Colonic mucosa (tissue), 4 donors: Measurements from ENCODE around the gene CAMSAP3. TPM values are rescaled to one million over a fixed set of nuclear protein-coding genes. Genes with fewer than 3 reads are reported as not detected.

Source experiments
- DNase-seq: peaks from one replicate; pipeline ENCODE4 v3.0.0-alpha.2; 2020
- H3K27ac ChIP-seq: fragments of 200-600 bp; one replicate; pipeline ENCODE4 v1.8.0; 2021
- H3K27me3 ChIP-seq: fragments of 200-600 bp; one replicate; pipeline ENCODE4 v1.8.0; 2021
- H3K36me3 ChIP-seq: fragments of 200-600 bp; one replicate; pipeline ENCODE4 v1.8.0; 2021
- H3K4me1 ChIP-seq: fragments of 200-600 bp; one replicate; pipeline ENCODE4 v1.8.0; 2021; ENCODE audit warnings: mild to moderate bottlenecking
- H3K4me3 ChIP-seq: fragments of 200-600 bp; one replicate; pipeline ENCODE4 v1.8.0; 2021
- H3K9ac ChIP-seq, 2 donors: one replicate each; pipeline ENCODE4 v1.7.0; 2013; ENCODE audit warnings: control low read depth in 2 of 2, low read depth in 2 of 2, low read length in 2 of 2
- H3K9me3 ChIP-seq: fragments of 200-600 bp; one replicate; pipeline ENCODE4 v1.8.0; 2021
- CTCF ChIP-seq: fragments of 200-600 bp; IDR thresholded peaks from one replicate; pipeline ENCODE4 v1.8.0; 2022; ENCODE audit warnings: antibody characterized with exemption, mild to moderate bottlenecking
- intact Hi-C: fragments of 100-400 bp; cut with DNase I; formaldehyde crosslinking; loops from one replicate; pipeline ENCODE4 v1.14.1; 2022
- total RNA-seq, 2 donors: library from RNA; stranded (reverse); fragmentation: NEBNext Ultra II Directional in 1 of 2; extraction: Animal tissue kit (Norgen Biotek cat#: 25700) in 1 of 2; gene quantifications; one replicate each; pipeline ENCODE4 v1.2.1, GENCODE V29; 2021
- donor health status: healthy.
- donor health status: DM: no; HTN: no; CAD: no.
- donor health status: DM: no; HTN: no; CAD: no.

CAMSAP3 gene
- total RNA-seq, 2 donors from 2014 or later: 41.1 to 55.4 TPM

DNA sequence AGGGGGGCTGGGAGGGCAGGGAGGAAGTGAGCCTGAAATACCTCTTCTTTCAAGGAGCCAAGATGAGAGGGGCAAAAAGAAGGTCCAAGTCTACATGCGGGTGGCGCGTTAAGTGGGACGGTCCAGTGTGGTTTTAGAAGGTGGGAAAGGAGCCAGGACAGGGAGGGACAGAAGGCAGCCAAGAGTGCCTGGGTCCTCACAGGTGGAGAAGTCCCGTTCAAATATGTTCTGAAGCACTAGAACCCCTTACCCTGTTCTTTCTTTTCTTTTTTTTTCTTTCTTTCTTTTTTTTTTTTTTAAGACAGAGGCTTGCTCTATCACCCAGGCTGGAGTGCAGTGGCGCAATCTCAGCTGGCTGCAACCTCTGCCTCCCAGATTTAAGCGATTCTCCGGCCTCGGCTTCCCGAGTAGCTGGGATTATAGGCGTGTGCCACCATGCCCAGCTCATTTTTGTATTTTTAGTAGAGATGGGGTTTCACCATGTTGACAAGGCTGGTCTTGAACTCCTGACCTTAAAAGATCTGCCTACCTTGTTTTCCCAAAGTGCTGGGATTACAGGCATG is 7.4 kb downstream of the CAMSAP3 start:
- H3K27ac ChIP-seq: no peak overlapping the region

DNA sequence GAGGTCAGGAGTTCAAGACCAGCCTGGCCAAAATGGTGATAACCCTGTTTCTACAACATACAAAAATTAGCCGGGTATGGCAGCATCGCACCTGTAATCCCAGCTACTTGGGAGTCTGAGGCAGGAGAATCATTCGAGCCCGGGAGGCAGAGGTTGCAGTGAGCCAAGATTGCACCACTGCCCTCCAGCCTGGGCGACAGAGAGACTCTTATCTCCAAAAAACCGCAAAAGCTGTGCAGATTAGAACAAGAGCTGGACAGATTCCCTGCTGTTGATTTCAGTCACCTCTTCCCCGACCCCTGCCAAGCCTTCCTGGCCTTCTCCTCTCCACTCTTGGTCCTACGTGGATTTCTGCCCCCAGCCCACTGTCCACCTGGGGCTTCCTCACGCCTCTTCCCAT is 8.3 kb downstream of the CAMSAP3 start:
- no peaks in the 10 kb centered on the region for H3K27me3 ChIP-seq

More for the DNA sequence above, 7.4 kb downstream of the CAMSAP3 start:
- Histone ChIP-seq H3K27me3 (no peaks in the 10 kb centered on the region), H3K9ac (no peak overlapping the region), H3K9me3 (no peaks in the 10 kb centered on the region), H3K4me3 (no peak overlapping the region), H3K36me3 (no peaks in the 10 kb centered on the region), H3K4me1 (no peaks in the 10 kb centered on the region)
- intact Hi-C loops: no loop called here
- TF ChIP-seq CTCF: no peak
- DNase-seq: no peak

GRCh38 chr19:7605490-7606222 is 10.0 kb downstream of the CAMSAP3 start:
- DNase-seq: peak; percentile 18
- intact Hi-C loops: no loop called here
- Histone ChIP-seq H3K4me3 (no peak overlapping the region), H3K27ac (no peak overlapping the region), H3K9me3 (no peaks in the 10 kb centered on the region), H3K4me1 (no peaks in the 10 kb centered on the region), H3K36me3 (no peaks in the 10 kb centered on the region), H3K9ac (no peak overlapping the region), H3K27me3 (no peaks in the 10 kb centered on the region)
- no peak for TF ChIP-seq CTCF

More for the DNA sequence above, 8.3 kb downstream of the CAMSAP3 start:
- intact Hi-C loops: no loop called here
- no peak overlapping the region for H3K4me3 ChIP-seq
- no peaks in the 10 kb centered on the region for H3K9me3 ChIP-seq
- no peak overlapping the region for H3K27ac ChIP-seq
- no peak for DNase-seq
- H3K36me3 ChIP-seq: no peaks in the 10 kb centered on the region
- no peaks in the 10 kb centered on the region for H3K4me1 ChIP-seq
- TF ChIP-seq CTCF: no peak
- H3K9ac ChIP-seq: no peak overlapping the region

- Histone ChIP-seq H3K27me3 (no peaks in the 10 kb centered on the region), H3K36me3 (no peaks in the 10 kb centered on the region), H3K4me1 (no peaks in the 10 kb centered on the region), H3K27ac (no peak overlapping the region), H3K4me3 (no peak overlapping the region), H3K9ac (no peak overlapping the region), H3K9me3 (no peaks in the 10 kb centered on the region)
- intact Hi-C loops: no loop called here
- no peak for DNase-seq
- no peak for TF ChIP-seq CTCF
These were observed 10.6 kb downstream of the CAMSAP3 start for GRCh38 chr19:7606289-7606688.

DNA sequence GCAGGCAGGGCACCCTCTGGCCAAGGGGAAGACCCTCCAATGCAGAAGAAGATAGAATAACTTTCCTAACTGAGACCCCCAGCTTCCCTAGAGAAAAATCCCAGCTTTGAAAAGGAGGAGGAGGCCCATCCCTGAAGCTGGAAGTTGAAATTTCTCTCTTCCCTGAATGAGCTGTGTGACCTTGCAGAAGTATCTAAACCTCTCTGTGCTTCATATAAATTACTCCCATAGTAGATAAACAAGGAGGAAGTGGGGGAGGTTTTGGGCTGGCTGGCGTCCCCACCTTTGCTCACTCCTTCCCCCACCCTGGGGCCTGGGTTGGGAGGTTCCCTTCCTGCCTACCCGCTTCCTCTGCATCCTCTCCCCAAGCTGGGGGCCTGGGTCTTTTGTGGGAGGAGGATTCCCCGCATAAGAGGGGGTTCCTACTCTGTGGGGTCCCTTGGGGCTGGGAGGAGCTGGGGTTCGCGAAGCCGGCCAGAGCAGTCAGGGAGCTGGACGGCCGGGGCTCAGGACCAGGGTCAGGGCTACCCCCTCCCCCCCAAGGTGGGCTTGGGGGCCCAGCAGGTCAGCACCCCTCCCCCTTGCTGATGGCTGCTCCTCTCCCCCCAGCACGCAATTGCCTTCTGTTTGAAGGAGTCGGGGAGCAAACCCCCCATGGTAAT is 11.7 kb downstream of the CAMSAP3 start:
- H3K27me3 ChIP-seq: no peaks in the 10 kb centered on the region
- no peaks in the 10 kb centered on the region for H3K9me3 ChIP-seq
- H3K4me1 ChIP-seq: no peaks in the 10 kb centered on the region
- H3K27ac ChIP-seq: no peak overlapping the region
- H3K36me3 ChIP-seq: no peaks in the 10 kb centered on the region
- no peak overlapping the region for H3K4me3 ChIP-seq
- no peak for DNase-seq
- no peak overlapping the region for H3K9ac ChIP-seq
- intact Hi-C loops: no loop called here
- no peak for TF ChIP-seq CTCF
